ENCODE measurements around the gene DNLZ. TPM values are rescaled to one million over a fixed set of nuclear protein-coding genes. Genes with fewer than 3 reads are reported as not detected.

Gene DNLZ
- total and polyA plus RNA-seq, 10 of the 15 experiments (the other 5 are each of a cell fraction or from before 2014, with no cell fraction given): 0.66 to 29.7 (median 14.7) TPM; not detected in 1

DNA sequence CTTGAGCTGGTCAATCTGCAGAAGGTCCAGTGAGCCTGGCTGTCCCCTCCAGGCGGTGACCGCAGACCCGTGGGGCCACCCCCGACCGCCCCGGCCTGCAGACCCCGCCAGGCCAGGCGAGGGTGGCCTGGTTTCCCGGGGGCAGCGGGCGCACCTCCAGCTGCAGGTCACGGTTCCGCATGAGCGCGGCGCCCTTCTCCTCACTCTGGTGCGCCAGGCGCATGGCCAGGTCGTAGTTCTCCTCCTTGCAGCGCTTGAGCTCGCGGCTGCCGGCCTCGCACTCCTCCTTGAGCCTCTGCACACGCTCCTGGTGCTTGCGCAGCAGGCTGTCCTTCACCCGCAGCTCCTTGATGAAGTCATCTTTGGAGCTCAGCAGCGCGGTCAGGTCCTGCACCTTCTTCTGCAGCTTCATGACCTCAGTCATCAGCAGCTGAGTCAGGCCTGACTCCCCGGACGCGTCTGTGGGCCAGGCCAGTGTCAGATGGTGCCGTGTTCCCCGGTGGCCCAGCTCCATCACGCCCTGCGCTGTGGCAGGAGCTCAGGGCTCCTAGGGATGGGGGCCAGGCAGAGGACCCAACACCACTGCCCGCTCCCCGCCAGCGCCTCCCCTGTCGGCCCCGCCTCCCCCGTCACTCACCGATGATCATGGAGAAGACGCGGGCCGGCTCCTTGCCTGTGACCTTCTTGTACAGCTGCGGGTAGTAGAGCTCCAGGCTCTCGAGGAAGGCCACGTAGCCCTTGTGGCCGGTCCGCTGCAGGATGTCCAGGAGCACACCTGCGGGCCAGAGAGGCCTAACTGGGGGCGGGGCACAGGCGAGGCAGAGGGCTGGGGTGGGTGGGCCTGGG lies 7.4 kb upstream of the DNLZ start:
- H3K4me1 ChIP-seq (ENCODE audit: control insufficient read depth, insufficient read depth, low read length): 0 out of 2 replicates have a peak, but pooled peaks cover 4% of the 10 kb centered on the region
- H3K36me3 ChIP-seq (ENCODE audit: control insufficient read depth in 2 of 2, insufficient read depth in 2 of 2, low read length in 1 of 2): peaks cover 0 to 1% of the 10 kb centered on the region in 2 experiments; a peak in 3 of 4 replicates
- no peaks in the 10 kb centered on the region for H3K9me3 ChIP-seq (replicated peaks; ENCODE audit: control insufficient read depth, insufficient read depth, low read length)
- in situ Hi-C loops (cut with MboI) (no loop called here), intact Hi-C loops (cut with micrococcal nuclease; ENCODE audit: unreplicated experiment) (no loop called here)
- no peak overlapping the region for H3K4me2 ChIP-seq (ENCODE audit: control insufficient read depth, insufficient read depth)
- no peak for FAIRE-seq
- no peaks in the 10 kb centered on the region for H3K27me3 ChIP-seq (replicated peaks in 1 of 2; ENCODE audit: control insufficient read depth in 2 of 2, insufficient read depth in 2 of 2, low read length in 1 of 2)
- H3K79me2 ChIP-seq (ENCODE audit: control insufficient read depth, insufficient read depth, low read length): no peaks in the 10 kb centered on the region
- no peak for DNase-seq (ENCODE audit: low read depth, low spot score)
- ChIA-PET RAD21 (ENCODE audit: unreplicated experiment) (no interaction called here), SMC1A (ENCODE audit: uncharacterized antibody, unreplicated experiment) (interaction anchor here (0.8 kb wide), 1 partner anchor 115 kb away, joined by 3 read pairs; no protein-coding TSS in a partner anchor), CTCF (no interaction called here), POLR2A (no interaction called here)
- ATAC-seq: no peak
- no peak overlapping the region for H2AFZ ChIP-seq (ENCODE audit: control insufficient read depth, low read depth, low read length)
- 86% methylated on average over 35 of the region's 54 CpGs for WGBS (ENCODE audit: insufficient coverage, insufficient replicate concordance, low lambda C conversion rate, missing lambda C conversion rate)
- TF ChIP-seq POLR2A (IDR thresholded peaks at IDR 0.05; ENCODE audit: low read depth, low read length) (no peak), ZNF24 (IDR thresholded peaks at IDR 0.05) (no peak), HDGF (IDR thresholded peaks at IDR 0.05) (no peak), KLF5 (IDR thresholded peaks at IDR 0.05; ENCODE audit: partially characterized antibody) (no peak), SMAD1 (IDR thresholded peaks at IDR 0.05; ENCODE audit: low read depth, partially characterized antibody) (no peak), ATF7 (IDR thresholded peaks at IDR 0.05; ENCODE audit: low read depth) (no peak), SMARCA5 (IDR thresholded peaks at IDR 0.05) (no peak), RAD51 (IDR thresholded peaks at IDR 0.05) (no peak), MTA2 (IDR thresholded peaks at IDR 0.05; ENCODE audit: low read depth) (no peak), KDM1A (IDR thresholded peaks at IDR 0.05; ENCODE audit: borderline replicate concordance) (no peak), NFYB (IDR thresholded peaks at IDR 0.05; ENCODE audit: insufficient read depth, low read depth, low read length) (no peak)
- TF ChIP-seq, protein P1, sequence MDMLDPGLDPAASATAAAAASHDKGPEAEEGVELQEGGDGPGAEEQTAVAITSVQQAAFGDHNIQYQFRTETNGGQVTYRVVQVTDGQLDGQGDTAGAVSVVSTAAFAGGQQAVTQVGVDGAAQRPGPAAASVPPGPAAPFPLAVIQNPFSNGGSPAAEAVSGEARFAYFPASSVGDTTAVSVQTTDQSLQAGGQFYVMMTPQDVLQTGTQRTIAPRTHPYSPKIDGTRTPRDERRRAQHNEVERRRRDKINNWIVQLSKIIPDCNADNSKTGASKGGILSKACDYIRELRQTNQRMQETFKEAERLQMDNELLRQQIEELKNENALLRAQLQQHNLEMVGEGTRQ (IDR thresholded peaks at IDR 0.05; ENCODE audit: borderline replicate concordance, low read depth, low read length): no peak
- TF ChIP-seq, protein P2, sequence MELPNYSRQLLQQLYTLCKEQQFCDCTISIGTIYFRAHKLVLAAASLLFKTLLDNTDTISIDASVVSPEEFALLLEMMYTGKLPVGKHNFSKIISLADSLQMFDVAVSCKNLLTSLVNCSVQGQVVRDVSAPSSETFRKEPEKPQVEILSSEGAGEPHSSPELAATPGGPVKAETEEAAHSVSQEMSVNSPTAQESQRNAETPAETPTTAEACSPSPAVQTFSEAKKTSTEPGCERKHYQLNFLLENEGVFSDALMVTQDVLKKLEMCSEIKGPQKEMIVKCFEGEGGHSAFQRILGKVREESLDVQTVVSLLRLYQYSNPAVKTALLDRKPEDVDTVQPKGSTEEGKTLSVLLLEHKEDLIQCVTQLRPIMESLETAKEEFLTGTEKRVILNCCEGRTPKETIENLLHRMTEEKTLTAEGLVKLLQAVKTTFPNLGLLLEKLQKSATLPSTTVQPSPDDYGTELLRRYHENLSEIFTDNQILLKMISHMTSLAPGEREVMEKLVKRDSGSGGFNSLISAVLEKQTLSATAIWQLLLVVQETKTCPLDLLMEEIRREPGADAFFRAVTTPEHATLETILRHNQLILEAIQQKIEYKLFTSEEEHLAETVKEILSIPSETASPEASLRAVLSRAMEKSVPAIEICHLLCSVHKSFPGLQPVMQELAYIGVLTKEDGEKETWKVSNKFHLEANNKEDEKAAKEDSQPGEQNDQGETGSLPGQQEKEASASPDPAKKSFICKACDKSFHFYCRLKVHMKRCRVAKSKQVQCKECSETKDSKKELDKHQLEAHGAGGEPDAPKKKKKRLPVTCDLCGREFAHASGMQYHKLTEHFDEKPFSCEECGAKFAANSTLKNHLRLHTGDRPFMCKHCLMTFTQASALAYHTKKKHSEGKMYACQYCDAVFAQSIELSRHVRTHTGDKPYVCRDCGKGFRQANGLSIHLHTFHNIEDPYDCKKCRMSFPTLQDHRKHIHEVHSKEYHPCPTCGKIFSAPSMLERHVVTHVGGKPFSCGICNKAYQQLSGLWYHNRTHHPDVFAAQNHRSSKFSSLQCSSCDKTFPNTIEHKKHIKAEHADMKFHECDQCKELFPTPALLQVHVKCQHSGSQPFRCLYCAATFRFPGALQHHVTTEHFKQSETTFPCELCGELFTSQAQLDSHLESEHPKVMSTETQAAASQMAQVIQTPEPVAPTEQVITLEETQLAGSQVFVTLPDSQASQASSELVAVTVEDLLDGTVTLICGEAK (IDR thresholded peaks at IDR 0.05; ENCODE audit: borderline replicate concordance): no peak
- TF ChIP-seq, protein P3, sequence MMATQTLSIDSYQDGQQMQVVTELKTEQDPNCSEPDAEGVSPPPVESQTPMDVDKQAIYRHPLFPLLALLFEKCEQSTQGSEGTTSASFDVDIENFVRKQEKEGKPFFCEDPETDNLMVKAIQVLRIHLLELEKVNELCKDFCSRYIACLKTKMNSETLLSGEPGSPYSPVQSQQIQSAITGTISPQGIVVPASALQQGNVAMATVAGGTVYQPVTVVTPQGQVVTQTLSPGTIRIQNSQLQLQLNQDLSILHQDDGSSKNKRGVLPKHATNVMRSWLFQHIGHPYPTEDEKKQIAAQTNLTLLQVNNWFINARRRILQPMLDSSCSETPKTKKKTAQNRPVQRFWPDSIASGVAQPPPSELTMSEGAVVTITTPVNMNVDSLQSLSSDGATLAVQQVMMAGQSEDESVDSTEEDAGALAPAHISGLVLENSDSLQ (IDR thresholded peaks at IDR 0.05): no peak
- H3K27ac ChIP-seq (ENCODE audit: control insufficient read depth, insufficient read depth): no peak overlapping the region
- no peak overlapping the region for H3K4me3 ChIP-seq
- no peak overlapping the region for H3K9ac ChIP-seq (ENCODE audit: control insufficient read depth, insufficient read depth, low read length)
- no TSS peak for BruUV-seq (replicated peaks)
- no peaks in the 10 kb centered on the region for H4K20me1 ChIP-seq (ENCODE audit: control insufficient read depth, insufficient read depth)

Measured in GM12878 (cell line).